Purkinje cell (primary cell): ENCODE measurements around the gene BRAT1. TPM values are rescaled to one million over a fixed set of nuclear protein-coding genes. Genes with fewer than 3 reads are reported as not detected.

Experiments used
- polyA plus RNA-seq: library from polyadenylated mRNA; unstranded; fragments of >200 nt; fragmentation: Nextera tagmentation; gene quantifications from 2 replicates; pipeline ENCODE4 v1.2.1, GENCODE V29; 2014

The BRAT1 gene
- 0.63 and 1.5 TPM in 2 replicates for polyA plus RNA-seq

GRCh38 chr7:2555121-2556052 is at the start of gene BRAT1:
BRAT1 (minus strand) TSS chr7:2555524; CDS start chr7:2554431, 1,093 bp downstream.

GRCh38 chr7:2558629-2559282 is 3.4 kb upstream of the BRAT1 start, which contains the start of gene IQCE:
IQCE (plus strand) TSS chr7:2558979; CDS start chr7:2559182, 203 bp downstream.

DNA sequence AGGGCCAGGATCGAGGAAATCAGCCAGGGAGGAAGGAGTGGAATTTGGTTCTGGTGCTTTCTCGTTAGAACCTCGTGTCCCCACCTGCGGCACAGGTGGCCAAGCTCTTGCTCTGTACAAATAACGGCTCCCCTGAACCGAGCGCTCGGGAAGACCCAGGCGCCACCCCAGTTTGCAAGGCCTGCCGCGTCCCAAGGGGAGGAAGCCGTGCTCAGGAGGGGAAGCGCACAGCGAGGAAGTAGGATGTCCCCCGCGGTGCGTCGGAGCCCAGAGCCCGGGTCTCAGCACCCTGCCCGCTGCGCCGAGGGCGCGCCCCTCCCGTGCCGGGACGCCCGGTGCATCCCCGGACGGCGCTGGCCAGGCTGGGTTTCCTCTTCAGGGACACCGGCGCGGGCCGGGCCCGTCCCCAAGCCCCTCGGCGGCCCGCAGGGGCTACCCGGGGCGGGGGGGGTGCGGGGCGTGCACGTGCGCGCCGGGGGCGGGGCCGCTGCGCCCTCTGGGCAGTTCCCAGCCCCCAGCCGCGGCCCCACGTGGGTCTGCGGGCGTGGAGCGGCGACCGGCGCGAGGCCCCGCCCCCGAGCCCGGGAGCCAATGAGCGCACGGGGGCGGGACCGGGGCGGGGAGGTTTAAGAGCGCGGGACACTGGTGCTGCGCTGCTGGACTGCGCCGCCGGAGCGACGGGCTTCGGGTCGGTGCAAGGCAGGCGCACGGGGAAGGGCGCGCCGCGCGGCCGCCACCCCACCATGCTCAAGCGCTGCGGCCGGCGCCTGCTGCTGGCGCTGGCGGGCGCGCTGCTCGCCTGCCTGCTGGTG is 36.0 kb downstream of the BRAT1 start, which contains the start of gene LFNG:
TSS of gene LFNG (plus strand) at position 656 of the 812 bp plus-strand sequence. CDS start at position 744, 88 bp downstream.

Other genes with a start within 250 kb of the BRAT1 start
- 0.78 and 2.8 TPM in 2 replicates for gene SNX8, start 241.1 kb downstream of the BRAT1 start, polyA plus RNA-seq
- 18.4 and 25.6 TPM in 2 replicates for gene EIF3B, start 200.7 kb downstream of the BRAT1 start, polyA plus RNA-seq
- 1.3 and 1.6 TPM in 2 replicates for gene CHST12, start 151.9 kb downstream of the BRAT1 start, polyA plus RNA-seq
- not detected in 2 replicates for gene GRIFIN, start 79.1 kb downstream of the BRAT1 start, polyA plus RNA-seq
- gene LFNG, start 35.8 kb downstream of the BRAT1 start, polyA plus RNA-seq: 0.20 and 0.35 TPM in 2 replicates
- 0.48 and 1.1 TPM in 2 replicates for gene IQCE, start 3.5 kb upstream of the BRAT1 start, polyA plus RNA-seq
- gene TTYH3, start 76.5 kb upstream of the BRAT1 start, polyA plus RNA-seq: 1.0 and 1.7 TPM in 2 replicates
- gene AMZ1, start 132.7 kb upstream of the BRAT1 start, polyA plus RNA-seq: 0.36 TPM in 1 of 2 replicates, not detected in the other